IPS-20b (cell line): ENCODE data around the gene APCDD1L.
"Not testable (repeated sequence)": the region's sequence is repeated elsewhere in the genome, so short reads cannot be mapped to it uniquely, and the experiment has no call there.

Source experiments
- H3K27ac ChIP-seq: one replicate; pipeline ENCODE4 v1.5.1; 2013; ENCODE audit warnings: low read length
- H3K27me3 ChIP-seq: 2 replicates; pipeline ENCODE4 v1.6.1; 2013; ENCODE audit warnings: mild to moderate bottlenecking, low read length, inconsistent platforms; ENCODE audit not compliant: insufficient read depth
- H3K36me3 ChIP-seq: 2 replicates; pipeline ENCODE4 v1.6.1; 2013; ENCODE audit warnings: low read depth, mild to moderate bottlenecking, inconsistent platforms, low read length, moderate library complexity; ENCODE audit not compliant: insufficient read depth
- H3K4me1 ChIP-seq: 2 replicates; pipeline ENCODE4 v1.6.1; 2013; ENCODE audit warnings: mild to moderate bottlenecking, control low read depth, inconsistent platforms, low read length, moderate library complexity; ENCODE audit not compliant: insufficient read depth
- H3K4me3 ChIP-seq: 2 replicates; pipeline ENCODE4 v1.5.1; 2013; ENCODE audit warnings: mild to moderate bottlenecking, low read length, inconsistent platforms
- H3K9ac ChIP-seq: 2 replicates; pipeline ENCODE4 v1.6.1; 2013; ENCODE audit warnings: low read depth, mild to moderate bottlenecking, inconsistent platforms, low read length, moderate library complexity
- H3K9me3 ChIP-seq: 2 replicates; pipeline ENCODE4 v1.6.1; 2013; ENCODE audit warnings: mild to moderate bottlenecking, low read depth, low read length, inconsistent platforms; ENCODE audit not compliant: insufficient read depth

The APCDD1L gene

DNA sequence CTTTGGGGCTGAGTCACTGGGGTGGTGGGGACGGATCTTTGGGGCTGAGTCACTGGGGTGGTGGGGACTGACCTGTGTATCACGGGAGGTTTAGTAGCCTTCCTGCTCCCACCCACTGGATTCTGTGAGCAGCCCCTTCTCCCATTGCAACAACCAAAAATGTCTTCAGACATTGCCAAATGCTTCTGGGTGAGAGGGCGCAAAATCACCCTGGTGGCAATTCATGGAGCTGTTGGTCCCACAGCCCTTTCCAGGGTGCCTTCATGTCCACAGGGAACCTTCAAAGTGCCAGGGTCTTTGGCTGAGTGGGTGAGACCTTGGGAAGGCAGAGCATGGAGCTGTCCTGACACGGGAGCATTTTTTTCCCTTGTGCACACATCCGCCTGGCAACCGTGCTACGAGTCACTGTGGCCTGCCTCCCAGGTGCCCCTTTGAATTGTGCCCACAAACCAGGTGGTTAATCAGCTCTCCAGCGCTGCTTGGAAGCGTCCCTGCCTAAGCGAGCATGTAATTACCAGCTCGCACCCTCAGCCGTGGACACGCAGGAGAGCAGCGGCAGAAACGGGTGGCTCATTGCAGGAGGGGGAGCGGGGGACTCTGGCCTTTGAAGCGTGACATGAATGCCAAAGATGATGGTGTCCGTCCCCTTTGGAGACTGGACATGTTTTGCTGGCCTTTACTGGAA, 27.4 kb upstream of the APCDD1L start:
- Histone ChIP-seq H3K9me3 (peaks cover 10% of the 10 kb centered on the region; the same call in 1 of the 2 replicates), H3K36me3 (no peaks in the 10 kb centered on the region), H3K4me1 (no peaks in the 10 kb centered on the region), H3K9ac (no peak overlapping the region), H3K27ac (no peak overlapping the region), H3K4me3 (no peak overlapping the region), H3K27me3 (no peaks in the 10 kb centered on the region)

DNA sequence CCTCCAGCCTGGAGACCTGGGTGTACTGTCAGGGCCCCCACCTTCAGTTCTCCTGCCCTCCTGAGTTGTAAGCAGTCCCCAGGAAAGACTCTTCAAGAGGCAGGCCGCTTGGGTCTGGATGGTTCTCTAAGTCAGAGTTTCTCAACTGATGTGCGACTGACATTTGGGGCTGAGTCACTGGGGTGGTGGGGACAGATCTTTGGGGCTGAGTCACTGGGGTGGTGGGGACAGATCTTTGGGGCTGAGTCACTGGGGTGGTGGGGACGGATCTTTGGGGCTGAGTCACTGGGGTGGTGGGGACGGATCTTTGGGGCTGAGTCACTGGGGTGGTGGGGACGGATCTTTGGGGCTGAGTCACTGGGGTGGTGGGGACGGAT, 26.8 kb upstream of the APCDD1L start:
- H3K9me3 ChIP-seq, result peaks cover 11% of the 10 kb centered on the region; the same call in 1 of the 2 replicates
- not testable (repeated sequence) for H3K4me3 ChIP-seq, H3K4me1 ChIP-seq, H3K27me3 ChIP-seq, H3K9ac ChIP-seq, H3K36me3 ChIP-seq, H3K27ac ChIP-seq

DNA sequence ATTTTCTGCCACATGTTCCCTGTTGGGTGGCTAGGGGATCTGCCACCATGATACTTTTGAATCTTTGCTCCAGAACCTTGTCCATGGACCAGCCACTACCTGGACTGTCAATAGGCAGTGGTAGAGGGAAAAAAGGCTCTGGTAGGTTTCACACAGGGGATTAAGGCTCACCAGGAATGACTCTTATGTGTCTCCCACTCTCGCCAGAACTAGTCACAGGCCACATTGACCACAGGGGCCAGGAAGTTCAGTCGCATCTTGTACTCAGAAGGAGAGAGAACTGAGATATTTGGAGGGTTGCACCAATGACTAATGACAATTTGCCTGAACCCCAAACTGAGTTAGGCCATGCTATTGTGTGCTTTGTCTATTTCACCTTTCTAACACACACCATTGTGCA, 23.6 kb upstream of the APCDD1L start:
- Histone ChIP-seq H3K36me3 (no peaks in the 10 kb centered on the region), H3K27ac (no peak overlapping the region), H3K4me1 (no peaks in the 10 kb centered on the region), H3K4me3 (no peak overlapping the region), H3K9me3 (peaks cover 11% of the 10 kb centered on the region; the same call in 1 of the 2 replicates), H3K9ac (no peak overlapping the region), H3K27me3 (no peaks in the 10 kb centered on the region)

DNA sequence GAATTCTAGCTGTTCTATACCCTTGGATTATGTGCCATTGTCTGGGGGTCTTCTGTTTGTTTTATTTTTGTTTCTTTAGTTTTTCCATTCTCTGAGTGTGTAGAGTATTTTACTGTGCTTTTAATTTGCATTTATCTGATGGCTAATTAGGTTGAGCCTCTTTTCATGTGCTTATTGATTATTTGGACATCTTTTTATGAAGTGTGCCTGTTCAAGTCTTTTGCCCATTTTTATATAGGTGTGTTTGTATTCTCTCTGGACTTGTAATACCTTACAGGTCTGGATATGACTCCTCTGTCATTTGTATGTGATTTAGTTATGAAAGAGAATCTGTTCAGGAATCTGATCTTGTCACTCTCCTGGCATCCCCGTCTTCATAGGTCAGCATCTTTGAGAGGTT, 22.6 kb upstream of the APCDD1L start:
- no peaks in the 10 kb centered on the region for H3K27me3 ChIP-seq
- no peak overlapping the region for H3K27ac ChIP-seq
- no peak overlapping the region for H3K4me3 ChIP-seq
- peaks cover 11% of the 10 kb centered on the region; the same call in 1 of the 2 replicates for H3K9me3 ChIP-seq
- no peaks in the 10 kb centered on the region for H3K4me1 ChIP-seq
- H3K9ac ChIP-seq, result no peak overlapping the region
- no peaks in the 10 kb centered on the region for H3K36me3 ChIP-seq

DNA sequence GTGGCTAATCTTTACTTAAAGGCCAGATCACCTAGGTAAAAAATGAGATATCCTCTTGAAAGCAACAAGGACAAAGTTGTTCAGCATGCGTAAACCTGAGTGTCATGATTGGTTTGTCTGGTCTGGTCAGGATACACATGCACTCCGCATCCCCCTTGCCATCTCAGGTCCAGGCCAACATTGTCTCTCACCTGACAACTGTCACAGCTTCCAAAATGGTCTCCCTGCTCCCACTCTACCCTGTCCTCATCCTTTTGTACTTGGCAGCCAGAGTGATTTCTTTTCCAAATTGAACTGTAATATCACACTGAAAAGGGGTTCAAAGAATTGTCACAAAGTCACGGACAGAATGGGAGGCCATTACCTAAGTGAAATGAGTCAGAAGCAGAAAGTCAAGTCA, 21.1 kb upstream of the APCDD1L start:
- no peak overlapping the region for H3K27ac ChIP-seq
- no peak overlapping the region for H3K4me3 ChIP-seq
- no peaks in the 10 kb centered on the region for H3K36me3 ChIP-seq
- no peaks in the 10 kb centered on the region for H3K27me3 ChIP-seq
- H3K9me3 ChIP-seq, result peaks cover 26% of the 10 kb centered on the region
- H3K9ac ChIP-seq, result no peak overlapping the region
- H3K4me1 ChIP-seq, result no peaks in the 10 kb centered on the region

DNA sequence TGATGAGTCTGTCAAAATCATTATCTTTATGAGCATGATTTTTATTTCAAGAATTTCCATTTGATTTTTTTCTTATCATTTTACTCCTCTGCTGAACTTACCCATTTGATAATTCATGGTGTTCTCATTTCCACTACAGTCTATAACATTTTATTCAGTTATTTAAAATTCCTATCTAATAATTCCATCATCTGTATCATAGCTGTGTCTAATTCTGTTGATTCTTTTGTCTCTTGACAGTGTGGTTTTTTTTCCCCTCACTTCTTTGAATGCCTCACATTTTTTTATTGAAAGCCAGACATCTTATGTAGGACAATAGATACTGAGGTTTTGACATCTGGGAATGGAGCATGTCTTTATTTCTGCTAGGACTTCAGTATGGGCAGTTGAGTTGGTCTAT, 16.5 kb upstream of the APCDD1L start:
- no peaks in the 10 kb centered on the region for H3K36me3 ChIP-seq
- H3K9me3 ChIP-seq, result peaks cover 39% of the 10 kb centered on the region
- no peak overlapping the region for H3K4me3 ChIP-seq
- no peak overlapping the region for H3K9ac ChIP-seq
- H3K27ac ChIP-seq, result no peak overlapping the region
- no peaks in the 10 kb centered on the region for H3K27me3 ChIP-seq
- no peaks in the 10 kb centered on the region for H3K4me1 ChIP-seq

DNA sequence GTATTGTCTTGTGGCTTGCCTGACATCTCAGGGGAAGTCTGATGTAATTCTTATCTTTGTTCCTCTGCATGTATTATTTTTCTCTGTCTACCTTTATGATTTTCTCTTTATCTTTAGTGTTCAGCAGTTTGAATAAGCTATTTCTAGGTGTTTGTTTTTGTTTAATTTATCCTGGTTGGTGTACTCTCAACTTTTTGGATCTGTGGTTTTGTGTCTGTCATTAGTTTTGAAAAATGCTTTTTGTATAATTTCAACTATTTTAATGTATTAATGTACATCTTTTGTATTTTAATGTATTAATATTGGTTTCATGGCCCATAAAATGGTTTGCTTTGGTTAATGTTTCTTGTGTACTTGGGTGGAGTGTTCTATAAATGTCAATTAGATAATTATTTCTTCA, 15.9 kb upstream of the APCDD1L start:
- H3K36me3 ChIP-seq, result no peaks in the 10 kb centered on the region
- H3K27me3 ChIP-seq, result no peaks in the 10 kb centered on the region
- no peak overlapping the region for H3K9ac ChIP-seq
- H3K27ac ChIP-seq, result no peak overlapping the region
- H3K4me3 ChIP-seq, result no peak overlapping the region
- no peaks in the 10 kb centered on the region for H3K4me1 ChIP-seq
- H3K9me3 ChIP-seq, result peaks cover 45% of the 10 kb centered on the region

DNA sequence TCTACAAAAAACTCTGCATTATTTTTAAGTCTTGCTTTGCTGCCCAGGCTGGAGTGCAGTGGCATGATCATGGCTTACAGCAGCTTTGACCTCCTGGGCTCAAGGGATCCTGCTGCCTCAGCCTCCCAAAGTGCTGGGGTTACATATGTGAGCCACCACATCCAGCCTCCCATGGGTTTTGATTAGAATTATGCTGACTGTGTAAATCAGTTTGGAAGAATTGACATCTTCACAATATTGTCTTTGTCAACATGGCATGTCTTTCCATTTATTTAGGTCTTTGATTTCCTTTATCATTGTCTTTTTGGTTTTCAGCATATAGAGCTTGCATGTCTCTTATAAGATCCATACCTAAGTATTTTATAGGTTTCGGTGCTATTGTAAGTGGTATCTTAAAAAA, 13.2 kb upstream of the APCDD1L start:
- H3K9ac ChIP-seq, result no peak overlapping the region
- H3K9me3 ChIP-seq, result peaks cover 58% of the 10 kb centered on the region
- H3K36me3 ChIP-seq, result no peaks in the 10 kb centered on the region
- peaks cover 6% of the 10 kb centered on the region; the same call in 1 of the 2 replicates for H3K4me1 ChIP-seq
- no peak overlapping the region for H3K4me3 ChIP-seq
- H3K27ac ChIP-seq, result no peak overlapping the region
- H3K27me3 ChIP-seq, result no peaks in the 10 kb centered on the region

DNA sequence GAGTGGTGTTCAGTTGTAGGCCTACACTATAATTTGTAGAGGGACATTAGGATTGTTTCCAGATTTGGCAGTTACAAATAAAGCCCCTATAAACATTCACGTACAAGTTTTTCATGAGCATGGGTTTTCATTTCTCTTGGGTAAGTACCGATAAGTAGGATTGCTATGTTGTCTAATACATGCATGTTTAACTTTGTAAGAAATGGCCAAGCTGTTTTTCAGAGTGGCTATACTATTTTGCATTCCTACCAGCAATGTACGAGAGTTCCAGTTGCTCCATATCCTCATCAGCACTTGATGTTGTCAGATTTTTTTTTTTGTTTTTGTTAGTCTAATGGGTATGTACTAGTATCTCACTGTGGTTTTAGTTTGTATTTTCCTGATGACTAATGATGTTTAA, 11.2 kb upstream of the APCDD1L start:
- no peak overlapping the region for H3K9ac ChIP-seq
- H3K4me1 ChIP-seq, result peaks cover 16% of the 10 kb centered on the region; the same call in 1 of the 2 replicates
- H3K27me3 ChIP-seq, result no peaks in the 10 kb centered on the region
- no peaks in the 10 kb centered on the region for H3K36me3 ChIP-seq
- no peak overlapping the region for H3K27ac ChIP-seq
- H3K4me3 ChIP-seq, result no peak overlapping the region
- peaks cover 44% of the 10 kb centered on the region for H3K9me3 ChIP-seq

DNA sequence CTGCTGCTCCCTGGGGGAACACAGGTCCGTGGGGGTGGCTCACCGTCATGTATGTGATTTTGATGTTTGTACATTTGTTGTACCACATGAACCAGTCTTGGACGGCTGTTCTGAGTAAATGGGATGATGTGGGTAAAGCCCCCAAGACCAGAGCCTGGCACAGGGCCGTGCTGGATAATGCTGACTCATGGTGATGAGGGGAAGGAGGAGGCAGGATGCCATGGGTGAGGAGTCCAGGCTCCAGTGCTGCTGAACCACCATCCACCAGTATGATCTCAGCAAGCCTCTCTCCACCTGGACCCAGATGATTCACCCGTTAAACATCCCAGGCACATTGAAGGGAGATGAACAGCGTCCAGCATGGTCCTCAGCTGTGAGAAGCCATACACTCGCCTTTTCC, 9.6 kb upstream of the APCDD1L start:
- Histone ChIP-seq H3K4me3 (no peak overlapping the region), H3K27ac (no peak overlapping the region), H3K4me1 (peaks cover 16% of the 10 kb centered on the region; the same call in 1 of the 2 replicates), H3K9ac (no peak overlapping the region), H3K9me3 (peaks cover 36% of the 10 kb centered on the region; the same call in 1 of the 2 replicates), H3K27me3 (no peaks in the 10 kb centered on the region), H3K36me3 (no peaks in the 10 kb centered on the region)

DNA sequence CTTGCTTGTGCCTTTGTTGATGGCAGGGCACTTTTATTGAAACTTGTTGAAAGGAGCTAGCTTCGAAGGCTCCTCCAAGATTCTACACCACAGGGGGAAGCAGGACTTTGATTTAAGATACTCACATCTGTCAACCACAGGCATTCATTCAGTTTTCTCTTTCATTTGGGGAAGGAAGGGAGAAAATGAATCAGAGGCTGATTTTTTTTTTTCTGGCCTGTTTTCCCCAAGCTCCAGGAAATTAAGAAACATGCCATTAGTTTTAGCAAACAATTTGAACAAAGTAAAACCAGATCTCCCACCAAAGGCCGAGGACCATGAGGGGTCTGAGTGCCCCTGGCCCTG, 8.7 kb upstream of the APCDD1L start:
- Histone ChIP-seq H3K36me3 (no peaks in the 10 kb centered on the region), H3K4me3 (no peak overlapping the region), H3K27ac (no peak overlapping the region), H3K9me3 (peaks cover 32% of the 10 kb centered on the region; the same call in 1 of the 2 replicates), H3K9ac (no peak overlapping the region), H3K4me1 (peaks cover 16% of the 10 kb centered on the region; the same call in 1 of the 2 replicates), H3K27me3 (0 out of 2 replicates have a peak, but pooled peaks cover 2% of the 10 kb centered on the region)

DNA sequence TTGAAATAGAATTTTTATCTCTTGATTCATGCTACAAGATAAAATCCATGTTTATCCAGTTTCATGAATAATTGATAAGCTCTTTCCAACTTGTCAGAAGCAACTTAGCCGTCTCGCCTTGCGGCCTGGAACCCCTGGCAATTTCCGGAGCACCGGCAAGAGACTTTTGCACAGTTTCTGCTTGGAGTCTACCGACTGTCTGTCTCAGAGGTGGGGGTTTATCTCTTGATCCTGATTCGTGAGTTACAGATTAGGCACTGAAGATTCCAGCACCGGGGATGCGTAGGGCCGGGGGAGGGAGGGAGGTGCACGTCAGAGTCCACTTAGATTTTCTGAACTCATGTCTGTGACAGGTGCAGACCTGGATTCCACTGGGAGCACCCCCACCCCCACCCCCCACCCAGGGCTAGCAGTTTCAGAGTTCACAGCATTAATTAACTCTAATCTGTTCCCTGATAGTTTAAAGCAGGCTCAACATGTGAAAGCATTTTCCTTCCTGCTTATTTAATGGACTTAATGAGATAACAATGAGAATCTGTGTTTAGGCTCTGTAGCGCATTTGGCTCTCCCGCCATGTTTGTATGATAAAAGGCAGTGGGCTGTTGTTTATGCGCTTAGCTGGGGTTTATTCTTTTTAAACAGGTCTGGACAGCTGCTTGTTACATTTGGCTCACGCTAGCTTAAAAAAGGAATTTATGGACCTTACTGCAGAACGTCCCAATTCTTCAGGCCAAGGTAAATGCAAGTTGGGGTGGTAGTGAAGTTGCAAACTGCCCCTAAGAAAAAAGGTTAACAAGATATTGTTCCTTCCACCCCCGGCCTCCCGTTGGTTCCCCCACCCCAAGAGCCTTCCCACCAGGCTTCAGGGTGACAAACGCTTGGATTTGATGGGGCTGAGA, 8.1 kb upstream of the APCDD1L start:
- no peak overlapping the region for H3K27ac ChIP-seq
- H3K36me3 ChIP-seq, result no peaks in the 10 kb centered on the region
- H3K4me3 ChIP-seq, result no peak overlapping the region
- peaks cover 16% of the 10 kb centered on the region; the same call in 1 of the 2 replicates for H3K4me1 ChIP-seq
- no peak overlapping the region for H3K9ac ChIP-seq
- H3K9me3 ChIP-seq, result peaks cover 32% of the 10 kb centered on the region; the same call in 1 of the 2 replicates
- H3K27me3 ChIP-seq, result peaks cover 7% of the 10 kb centered on the region
